ENCODE results near the gene USP12. TPM values are rescaled to one million over a fixed set of nuclear protein-coding genes. Genes with fewer than 3 reads are reported as not detected.

USP12 gene
- total RNA-seq, 1 experiment from 2014 or later, result 26.1 TPM

DNA sequence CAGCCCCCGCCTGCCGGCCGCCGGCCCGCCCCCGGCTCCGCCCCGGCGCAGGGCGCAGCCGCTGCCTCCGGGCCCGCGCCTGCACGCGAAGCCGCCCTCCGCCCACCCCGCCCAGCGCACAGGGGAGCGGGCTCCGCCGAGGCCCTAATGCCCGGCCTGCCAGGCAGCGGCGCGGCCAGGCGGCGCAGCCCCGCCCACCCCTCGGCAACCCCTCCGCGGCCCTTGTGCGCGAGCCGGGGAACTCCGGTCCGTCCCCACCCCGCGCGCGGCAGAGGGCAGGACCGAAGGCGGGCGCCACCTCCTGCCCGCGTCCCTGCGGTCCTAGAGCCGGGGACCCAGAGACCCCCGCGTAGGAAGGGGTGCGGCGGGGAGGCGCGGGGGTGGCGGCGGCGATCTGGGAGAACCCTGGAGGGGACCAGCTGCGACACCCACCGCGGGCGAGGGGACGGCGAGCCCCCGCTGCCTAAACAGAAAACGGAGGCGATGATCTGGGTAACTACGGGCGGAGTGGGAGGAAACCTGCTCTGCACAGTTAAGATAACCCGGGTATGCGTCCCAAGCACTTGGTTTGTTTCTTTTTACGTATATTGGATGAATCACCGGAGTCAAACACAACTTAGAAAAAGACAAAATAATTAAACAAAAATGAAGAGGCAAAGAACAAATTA lies 350 bp upstream of the USP12 start:
- peak overlapping the region; percentile 47; the same call in 1 of the 2 replicates for H3K27ac Mint-ChIP-seq
- ChIA-PET CTCF (interaction anchor here (1.0 kb wide), 1 partner anchor 187 kb away, joined by 3 read pairs; no protein-coding TSS in a partner anchor), POLR2A (no interaction called here)
- ATAC-seq (peak; percentile 87), DNase-seq (ENCODE audit: low spot score) (peak; percentile 91)
- no peaks in the 10 kb centered on the region for H3K27me3 Mint-ChIP-seq (ENCODE audit: low read depth)
- no peaks in the 10 kb centered on the region for H3K36me3 Mint-ChIP-seq
- peak overlapping the region; percentile 82 for H3K4me3 Mint-ChIP-seq
- no peaks in the 10 kb centered on the region for H3K9me3 Mint-ChIP-seq
- peaks cover 45% of the 10 kb centered on the region for H3K4me1 Mint-ChIP-seq
- no peak for TF ChIP-seq ZNF138 (CRISPR knock-in tag; conservative IDR thresholded peaks at IDR 0.05)
- peak; percentile 64; the same call in 1 of the 2 replicates for TF ChIP-seq CREM (CRISPR knock-in tag; IDR thresholded peaks at IDR 0.05)
- 0 out of 2 replicates have a peak, but pooled peaks have one; percentile 36 for TF ChIP-seq NFE2L1 (CRISPR knock-in tag; IDR thresholded peaks at IDR 0.05)
- TF ChIP-seq EMX1 (CRISPR knock-in tag; IDR thresholded peaks at IDR 0.05), result no peak
- TF ChIP-seq KAT7 (CRISPR knock-in tag; IDR thresholded peaks at IDR 0.05; ENCODE audit: borderline replicate concordance), result 0 out of 2 replicates have a peak, but pooled peaks have one; percentile 71
- TF ChIP-seq ZNF423 (CRISPR knock-in tag; IDR thresholded peaks at IDR 0.05), result peak; percentile 69
- peak; percentile 40; the same call in 1 of the 2 replicates for TF ChIP-seq ZNF317 (CRISPR knock-in tag; IDR thresholded peaks at IDR 0.05; ENCODE audit: borderline replicate concordance, low read depth)
- TF ChIP-seq FOXP1 (CRISPR knock-in tag; IDR thresholded peaks at IDR 0.05; ENCODE audit: borderline replicate concordance), result peak; percentile 78; the same call in 1 of the 2 replicates
- no peak for TF ChIP-seq ZNF121 (CRISPR knock-in tag; IDR thresholded peaks at IDR 0.05)
- 0 out of 2 replicates have a peak, but pooled peaks have one; percentile 28 for TF ChIP-seq ARID4B (CRISPR knock-in tag; IDR thresholded peaks at IDR 0.05; ENCODE audit: borderline replicate concordance)
- TF ChIP-seq, protein P1, sequence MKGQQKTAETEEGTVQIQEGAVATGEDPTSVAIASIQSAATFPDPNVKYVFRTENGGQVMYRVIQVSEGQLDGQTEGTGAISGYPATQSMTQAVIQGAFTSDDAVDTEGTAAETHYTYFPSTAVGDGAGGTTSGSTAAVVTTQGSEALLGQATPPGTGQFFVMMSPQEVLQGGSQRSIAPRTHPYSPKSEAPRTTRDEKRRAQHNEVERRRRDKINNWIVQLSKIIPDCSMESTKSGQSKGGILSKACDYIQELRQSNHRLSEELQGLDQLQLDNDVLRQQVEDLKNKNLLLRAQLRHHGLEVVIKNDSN (CRISPR knock-in tag; IDR thresholded peaks at IDR 0.05), result no peak
- TF ChIP-seq MYBL2 (CRISPR knock-in tag; IDR thresholded peaks at IDR 0.05), result 0 out of 2 replicates have a peak, but pooled peaks have one; percentile 41
- TF ChIP-seq, protein P2, sequence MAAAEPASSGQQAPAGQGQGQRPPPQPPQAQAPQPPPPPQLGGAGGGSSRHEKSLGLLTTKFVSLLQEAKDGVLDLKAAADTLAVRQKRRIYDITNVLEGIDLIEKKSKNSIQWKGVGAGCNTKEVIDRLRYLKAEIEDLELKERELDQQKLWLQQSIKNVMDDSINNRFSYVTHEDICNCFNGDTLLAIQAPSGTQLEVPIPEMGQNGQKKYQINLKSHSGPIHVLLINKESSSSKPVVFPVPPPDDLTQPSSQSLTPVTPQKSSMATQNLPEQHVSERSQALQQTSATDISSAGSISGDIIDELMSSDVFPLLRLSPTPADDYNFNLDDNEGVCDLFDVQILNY (CRISPR knock-in tag; IDR thresholded peaks at IDR 0.05), result peak; percentile 74
- TF ChIP-seq ZNF425 (CRISPR knock-in tag; conservative IDR thresholded peaks at IDR 0.05), result no peak
- no peak for TF ChIP-seq ELF4 (CRISPR knock-in tag; IDR thresholded peaks at IDR 0.05; ENCODE audit: low read depth)
- TF ChIP-seq AFF4 (CRISPR knock-in tag; IDR thresholded peaks at IDR 0.05; ENCODE audit: borderline replicate concordance), result no peak
- TF ChIP-seq HMGXB4 (CRISPR knock-in tag; IDR thresholded peaks at IDR 0.05), result peak; percentile 75; the same call in 1 of the 2 replicates
- TF ChIP-seq, protein P3, sequence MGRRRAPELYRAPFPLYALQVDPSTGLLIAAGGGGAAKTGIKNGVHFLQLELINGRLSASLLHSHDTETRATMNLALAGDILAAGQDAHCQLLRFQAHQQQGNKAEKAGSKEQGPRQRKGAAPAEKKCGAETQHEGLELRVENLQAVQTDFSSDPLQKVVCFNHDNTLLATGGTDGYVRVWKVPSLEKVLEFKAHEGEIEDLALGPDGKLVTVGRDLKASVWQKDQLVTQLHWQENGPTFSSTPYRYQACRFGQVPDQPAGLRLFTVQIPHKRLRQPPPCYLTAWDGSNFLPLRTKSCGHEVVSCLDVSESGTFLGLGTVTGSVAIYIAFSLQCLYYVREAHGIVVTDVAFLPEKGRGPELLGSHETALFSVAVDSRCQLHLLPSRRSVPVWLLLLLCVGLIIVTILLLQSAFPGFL (CRISPR knock-in tag; IDR thresholded peaks at IDR 0.05; ENCODE audit: borderline replicate concordance), result no peak
- TF ChIP-seq ETV6 (CRISPR knock-in tag; IDR thresholded peaks at IDR 0.05), result peak; percentile 61; the same call in 1 of the 2 replicates
